Pancreas (tissue), 10 donors: Measurements from ENCODE around the gene NRIP1. TPM values are rescaled to one million over a fixed set of nuclear protein-coding genes. Genes with fewer than 3 reads are reported as not detected.
A peak's percentile ranks its signal among the peaks of the same experiment; 100 is the strongest.

Experiments
- ATAC-seq, 4 donors: fragments of 200-7000 bp; cut with Tn5 transposase; one replicate each; pipeline versions ENCODE4 v1.8.0 to v1.9.1; 2020; ENCODE audit warnings: mild to moderate bottlenecking in 4 of 4, moderate library complexity in 4 of 4
- DNase-seq, 6 donors: peaks; one replicate each; pipeline ENCODE4 v3.0.0-alpha.2; 2020
- FAIRE-seq: peaks from 2 replicates; lab custom pipeline; 2012; peaks lifted over from hg19 to GRCh38; lab: Jason Lieb, UNC
- H3K27ac ChIP-seq, 4 donors: fragments of 200-600 bp; sonication (generic); 1 replicate in 3 of 4; 2 replicates in 1 of 4; pipeline versions ENCODE4 v1.5.0 to v1.8.0; 2020
- H3K27me3 ChIP-seq, 4 donors: fragments of 200-600 bp; one replicate each; pipeline ENCODE4 v1.8.0; 2021
- H3K36me3 ChIP-seq, 3 donors: fragments of 200-600 bp; sonication (generic) in 1 of 3; one replicate each; pipeline versions ENCODE4 v1.5.0 to v1.8.0; 2020 to 2021
- H3K4me1 ChIP-seq, 3 donors: fragments of 200-600 bp; one replicate each; pipeline ENCODE4 v1.8.0; 2021
- H3K4me3 ChIP-seq, 4 donors: fragments of 200-600 bp; sonication (generic) in 2 of 4; one replicate each; pipeline versions ENCODE4 v1.5.0 to v1.8.0; 2020 to 2021
- H3K9me3 ChIP-seq, 4 donors: fragments of 200-600 bp; one replicate each; pipeline ENCODE4 v1.8.0; 2021
- CTCF ChIP-seq, 4 donors: fragments of 200-600 bp; sonication (generic) in 3 of 4; IDR thresholded peaks; one replicate each; pipeline versions ENCODE4 v1.5.0 to v1.8.0; 2021; ENCODE audit warnings: antibody characterized with exemption in 4 of 4
- WGBS, 2 donors: extraction: QIAGEN DNeasy Blood & Tissue Kit; methylation state at CpG; one replicate each; pipeline ENCODE4 v1.1.7; 2013; 5-methylcytosine and 5-hydroxymethylcytosine counted together
- intact Hi-C, 3 donors: fragments of 100-400 bp; cut with DNase I; formaldehyde crosslinking; loops; one replicate each; pipeline versions ENCODE4 v1.11.1 to v1.14.2; 2022
- polyA plus RNA-seq, 2 donors: library from polyadenylated mRNA; stranded (reverse); fragments of 200-250 nt; gene quantifications; one replicate each; pipeline ENCODE4 v1.2.3, GENCODE V29; 2013
- total RNA-seq, 6 donors: library from RNA; stranded (reverse); fragmentation: NEBNext Ultra II Directional in 4 of 6; extraction: Animal tissue kit (Norgen Biotek cat#: 25700) in 4 of 6; gene quantifications; one replicate each; pipeline versions ENCODE4 v1.2.1 to v1.2.4, GENCODE V29; 2021 to 2023
- donor health status: healthy with polysubstance abuse.
- donor health status: DM: no; HTN: no; CAD: no; lungs with moderate emphysema.
- donor health status: DM: no; HTN: no; CAD: no.
- donor health status: control.
- donor health status: control.
- donor health status: Bipolar disorder and iron deficiency.
- donor health status: DM: yes; HTN: yes; CAD: no.
- donor health status: DM: no; HTN: no; CAD: no.
- donor health status: DM: no; HTN: no; CAD: no.
- donor health status: DM: yes; HTN: yes; CAD: no.

NRIP1 gene
- total and polyA plus RNA-seq, 8 donors, result 3.7 to 33.5 (median 24.1) TPM

DNA sequence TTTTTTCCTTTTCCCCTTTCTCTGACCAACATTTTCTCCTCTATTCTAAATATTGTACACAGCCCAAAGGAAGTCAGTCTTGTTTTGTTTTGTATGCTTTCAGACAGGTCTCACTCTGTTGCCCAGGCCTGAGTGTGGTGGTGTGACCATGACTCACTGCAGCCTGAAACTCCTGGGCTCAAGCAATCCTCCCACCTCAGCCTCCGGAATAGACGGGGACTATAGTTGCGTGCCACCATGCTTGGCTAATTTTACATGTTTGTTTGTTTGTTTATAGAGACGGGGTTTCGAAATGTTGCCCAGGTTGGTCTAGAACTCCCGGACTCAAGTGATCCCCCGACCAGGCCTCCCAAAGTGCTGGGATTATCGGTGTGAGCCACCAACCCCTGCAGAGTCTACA lies 72.8 kb downstream of the NRIP1 start:
- Histone ChIP-seq H3K27me3 (no peaks in the 10 kb centered on the region), H3K36me3 (no peaks in the 10 kb centered on the region), H3K27ac (no peak overlapping the region), H3K4me1 (peaks cover 0 to 11% (median 6%) of the 10 kb centered on the region in 3 donors), H3K4me3 (no peak overlapping the region), H3K9me3 (no peaks in the 10 kb centered on the region)
- WGBS, 2 donors, result 97 to 99% methylated on average over 8 of the region's 8 CpGs
- no peak for DNase-seq
- ATAC-seq, result peak in 1 of 4 donors; percentile 21
- FAIRE-seq, result no peak
- TF ChIP-seq CTCF (IDR thresholded peaks at IDR 0.05), result no peak
- intact Hi-C loops, result no loop called here

- peaks cover 0 to 7% (median 0%) of the 10 kb centered on the region in 3 donors for H3K4me1 ChIP-seq
- TF ChIP-seq CTCF (IDR thresholded peaks at IDR 0.05), result no peak
- H3K4me3 ChIP-seq, result no peak overlapping the region
- H3K27me3 ChIP-seq, result no peaks in the 10 kb centered on the region
- WGBS, 2 donors, result 64 to 69% methylated on average over 2 of the region's 2 CpGs
- no peaks in the 10 kb centered on the region for H3K36me3 ChIP-seq
- peak in 2 of 4 donors; percentile 46 to 49 for ATAC-seq
- H3K9me3 ChIP-seq, result no peaks in the 10 kb centered on the region
- DNase-seq, result no peak
- intact Hi-C loops, result no loop called here
- H3K27ac ChIP-seq, result no peak overlapping the region
- FAIRE-seq, result no peak
These were observed 75.4 kb downstream of the NRIP1 start for GRCh38 chr21:14989359-14989758.

- ATAC-seq (peak in 2 of 4 donors; percentile 29 to 35), DNase-seq (no peak), FAIRE-seq (no peak)
- WGBS, 2 donors, result 81 to 93% methylated on average over 3 of the region's 3 CpGs
- Histone ChIP-seq H3K4me1 (peaks cover 0 to 6% (median 0%) of the 10 kb centered on the region in 3 donors), H3K36me3 (no peaks in the 10 kb centered on the region), H3K9me3 (no peaks in the 10 kb centered on the region), H3K4me3 (no peak overlapping the region), H3K27ac (no peak overlapping the region), H3K27me3 (no peaks in the 10 kb centered on the region)
- TF ChIP-seq CTCF (IDR thresholded peaks at IDR 0.05), result no peak
- intact Hi-C loops, result no loop called here
These were observed 76.0 kb downstream of the NRIP1 start for GRCh38 chr21:14988760-14989159.

DNA sequence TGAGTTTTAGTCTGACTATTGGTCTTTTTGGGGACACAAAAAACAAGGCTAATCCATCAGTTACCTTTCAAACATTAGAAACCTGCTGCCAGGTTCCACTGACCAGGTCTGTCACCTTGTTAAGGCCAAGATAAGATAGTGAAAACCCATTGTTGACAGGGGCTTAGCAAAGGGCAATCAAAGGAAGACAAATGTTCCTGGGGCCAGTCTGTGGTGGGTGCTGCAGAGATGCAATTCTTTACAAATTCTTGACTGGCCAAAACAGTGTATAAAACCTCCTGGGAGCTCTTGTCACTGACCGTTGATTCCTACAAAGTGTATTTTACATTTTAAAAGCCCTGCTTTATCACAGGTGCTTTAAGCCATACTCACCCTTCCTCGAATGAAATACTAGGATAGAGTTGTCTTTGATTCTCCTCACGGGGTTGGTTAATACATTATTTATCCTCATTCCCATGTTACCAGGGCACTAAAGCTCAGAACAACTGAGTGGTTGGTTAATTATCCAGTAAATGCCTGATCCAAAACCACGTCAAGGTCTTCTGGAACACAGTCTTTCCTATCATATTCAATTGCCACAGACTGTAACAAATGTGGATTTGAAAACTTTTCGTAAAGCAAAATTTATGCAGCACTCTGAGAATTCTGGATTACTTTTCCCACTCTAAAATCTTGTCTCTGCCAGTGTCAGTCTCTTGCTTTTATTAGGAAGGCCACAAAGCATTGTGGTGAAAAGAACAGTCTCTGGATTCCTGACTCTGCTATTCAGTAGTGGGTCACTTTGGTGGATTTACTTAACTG lies 77.2 kb downstream of the NRIP1 start:
- H3K27ac ChIP-seq, result no peak overlapping the region
- H3K9me3 ChIP-seq, result no peaks in the 10 kb centered on the region
- H3K4me3 ChIP-seq, result no peak overlapping the region
- WGBS, 2 donors, result 52 to 54% methylated on average over 5 of the region's 5 CpGs
- peaks cover 0 to 6% (median 0%) of the 10 kb centered on the region in 3 donors for H3K4me1 ChIP-seq
- intact Hi-C loops, result no loop called here
- FAIRE-seq (no peak), ATAC-seq (peak; percentile 14 to 62 (median 39)), DNase-seq (no peak)
- no peaks in the 10 kb centered on the region for H3K36me3 ChIP-seq
- H3K27me3 ChIP-seq, result no peaks in the 10 kb centered on the region
- TF ChIP-seq CTCF (IDR thresholded peaks at IDR 0.05), result no peak

DNA sequence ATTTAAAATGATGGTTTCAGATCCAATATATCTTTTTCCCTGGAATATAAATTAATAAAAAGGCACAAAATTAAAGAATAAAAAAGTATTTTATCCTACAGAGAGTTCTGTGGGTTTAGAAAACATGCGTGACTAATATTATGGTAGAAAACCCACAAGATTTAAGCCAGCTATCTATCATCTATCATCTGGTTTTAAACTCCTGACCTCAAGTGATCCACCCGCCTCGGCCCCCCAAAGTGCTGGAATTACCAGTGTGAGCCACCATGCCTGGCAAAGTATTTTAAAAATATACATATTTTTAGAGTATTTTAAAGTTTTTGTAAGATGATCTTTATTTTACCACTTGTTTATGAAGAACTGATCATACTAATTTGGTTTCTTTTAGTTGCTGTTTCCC lies 79.5 kb downstream of the NRIP1 start:
- FAIRE-seq, result no peak
- Histone ChIP-seq H3K4me3 (no peak overlapping the region), H3K9me3 (no peaks in the 10 kb centered on the region), H3K27ac (no peak overlapping the region), H3K36me3 (no peaks in the 10 kb centered on the region), H3K27me3 (no peaks in the 10 kb centered on the region), H3K4me1 (peaks cover 0 to 6% (median 0%) of the 10 kb centered on the region in 3 donors)
- no peak for DNase-seq
- no peak for ATAC-seq
- 97% methylated on average over 3 of the region's 3 CpGs for WGBS, 2 donors
- no peak for TF ChIP-seq CTCF (IDR thresholded peaks at IDR 0.05)
- intact Hi-C loops, result no loop called here
